Esophagus squamous epithelium (tissue), 4 donors: Measurements from ENCODE around the gene CD1E.

Experiments used
- POLR2A ChIP-seq, 4 donors: fragments of 450-650 bp; IDR thresholded peaks; one replicate each; pipeline ENCODE4 v1.6.1; 2017; ENCODE audit warnings: antibody characterized with exemption in 4 of 4, mild to moderate bottlenecking in 4 of 4, moderate library complexity in 3 of 4
- TF ChIP-seq, protein P1 (sequence below), 6 experiments: fragments of 450-650 bp in 4 of 6; fragments of 200-600 bp in 2 of 6; sonication (generic) in 2 of 6; IDR thresholded peaks; one replicate each; pipeline ENCODE4 v1.5.1; 2016 to 2019; ENCODE audit warnings: antibody characterized with exemption in 6 of 6, mild to moderate bottlenecking in 4 of 6, moderate library complexity in 4 of 6

DNA sequence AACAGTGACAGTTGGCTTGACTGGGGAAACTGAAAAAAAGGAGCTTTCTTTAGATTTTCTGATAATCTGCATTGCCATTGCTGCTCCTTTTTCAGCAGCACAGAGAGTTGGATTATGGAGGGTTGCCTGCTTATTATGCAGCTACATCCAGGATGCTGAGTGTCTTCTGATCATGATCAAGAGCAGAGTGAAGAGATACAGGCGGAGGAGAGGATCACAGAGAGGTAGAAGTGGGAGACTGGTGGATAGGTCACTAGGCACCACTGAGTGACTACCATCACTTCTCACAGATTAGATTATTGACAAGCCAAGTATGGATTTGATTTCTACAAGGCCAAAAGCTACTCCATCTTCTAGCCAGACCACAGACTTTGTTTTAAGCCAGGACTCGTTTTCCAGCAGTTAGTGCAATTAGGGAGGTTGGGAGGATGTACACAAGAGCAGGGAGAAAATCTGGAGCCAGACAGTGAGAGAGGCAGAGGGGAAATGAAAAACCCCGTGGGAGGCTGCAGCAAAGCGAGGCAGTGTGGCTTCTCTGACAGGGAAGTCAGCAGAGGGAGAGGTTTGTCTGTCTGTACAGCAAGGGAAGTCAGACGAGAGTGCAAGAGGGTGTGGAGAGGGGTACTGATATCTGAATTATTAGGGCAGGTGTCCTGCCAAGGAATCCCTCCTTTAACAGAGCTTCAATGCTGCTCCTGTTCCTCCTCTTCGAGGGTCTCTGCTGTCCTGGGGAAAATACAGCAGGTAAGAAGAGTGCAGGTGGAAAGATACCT is at the start of gene CD1E:
- TF ChIP-seq, protein P1, sequence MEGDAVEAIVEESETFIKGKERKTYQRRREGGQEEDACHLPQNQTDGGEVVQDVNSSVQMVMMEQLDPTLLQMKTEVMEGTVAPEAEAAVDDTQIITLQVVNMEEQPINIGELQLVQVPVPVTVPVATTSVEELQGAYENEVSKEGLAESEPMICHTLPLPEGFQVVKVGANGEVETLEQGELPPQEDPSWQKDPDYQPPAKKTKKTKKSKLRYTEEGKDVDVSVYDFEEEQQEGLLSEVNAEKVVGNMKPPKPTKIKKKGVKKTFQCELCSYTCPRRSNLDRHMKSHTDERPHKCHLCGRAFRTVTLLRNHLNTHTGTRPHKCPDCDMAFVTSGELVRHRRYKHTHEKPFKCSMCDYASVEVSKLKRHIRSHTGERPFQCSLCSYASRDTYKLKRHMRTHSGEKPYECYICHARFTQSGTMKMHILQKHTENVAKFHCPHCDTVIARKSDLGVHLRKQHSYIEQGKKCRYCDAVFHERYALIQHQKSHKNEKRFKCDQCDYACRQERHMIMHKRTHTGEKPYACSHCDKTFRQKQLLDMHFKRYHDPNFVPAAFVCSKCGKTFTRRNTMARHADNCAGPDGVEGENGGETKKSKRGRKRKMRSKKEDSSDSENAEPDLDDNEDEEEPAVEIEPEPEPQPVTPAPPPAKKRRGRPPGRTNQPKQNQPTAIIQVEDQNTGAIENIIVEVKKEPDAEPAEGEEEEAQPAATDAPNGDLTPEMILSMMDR (IDR thresholded peaks at IDR 0.05) = no peak
- no peak for TF ChIP-seq POLR2A (IDR thresholded peaks at IDR 0.05)
